Measurements from ENCODE around the gene ZNF784.

Gene ZNF784

DNA sequence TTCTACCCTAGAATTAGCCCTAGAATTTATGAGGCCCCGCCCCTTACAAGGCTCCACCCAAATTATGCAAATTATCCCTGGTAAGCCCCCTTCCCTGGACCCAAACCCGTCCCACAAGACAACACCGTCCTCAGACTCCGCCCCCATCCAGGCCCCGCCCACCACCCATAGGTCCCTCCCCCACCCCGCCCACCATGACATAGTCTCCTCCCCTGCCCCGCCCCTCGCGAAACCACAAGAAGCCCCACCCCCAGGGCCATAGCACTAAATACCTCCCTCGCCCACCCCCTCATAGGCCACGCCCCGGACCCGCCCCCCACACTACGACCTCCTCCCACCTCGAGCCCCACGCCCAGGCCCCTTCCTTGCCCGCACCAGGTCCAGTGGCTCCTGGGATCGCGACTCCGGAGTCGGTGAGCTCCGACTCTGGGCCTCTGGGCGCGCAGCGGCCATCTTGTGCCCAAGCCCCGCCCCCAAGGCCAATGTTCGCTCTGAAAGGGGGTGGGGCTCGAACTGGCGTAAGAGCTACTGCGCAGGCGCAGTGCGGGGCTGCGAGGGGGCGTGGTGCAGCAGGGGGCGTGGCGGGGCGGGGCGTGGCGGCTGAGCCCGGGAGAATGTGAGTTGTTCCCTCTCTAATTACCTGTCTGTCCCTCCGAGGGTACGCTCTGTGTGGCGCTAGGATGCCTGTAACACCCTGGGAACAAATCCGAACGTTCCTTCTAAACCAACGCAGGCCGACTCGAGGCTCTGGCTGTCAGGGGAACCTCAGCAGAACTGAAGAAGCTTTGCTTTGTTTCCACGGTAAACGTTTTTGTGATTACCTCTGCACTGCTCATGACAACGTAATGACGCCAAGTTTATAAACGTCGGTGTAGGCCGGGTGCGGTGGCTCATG, at the start of gene ZNF784:
ZNF784 (minus strand) TSS at position 458 of the 895 bp plus-strand sequence; CDS start at position 453, 5 bp downstream.
- peak; percentile 91 for DNase-seq

- no peak for DNase-seq
Measured at GRCh38 chr19:55673889-55674288, 49.5 kb upstream of the ZNF784 start.

GRCh38 chr19:55673465-55673864, 49.1 kb upstream of the ZNF784 start:
- no peak for DNase-seq

DNA sequence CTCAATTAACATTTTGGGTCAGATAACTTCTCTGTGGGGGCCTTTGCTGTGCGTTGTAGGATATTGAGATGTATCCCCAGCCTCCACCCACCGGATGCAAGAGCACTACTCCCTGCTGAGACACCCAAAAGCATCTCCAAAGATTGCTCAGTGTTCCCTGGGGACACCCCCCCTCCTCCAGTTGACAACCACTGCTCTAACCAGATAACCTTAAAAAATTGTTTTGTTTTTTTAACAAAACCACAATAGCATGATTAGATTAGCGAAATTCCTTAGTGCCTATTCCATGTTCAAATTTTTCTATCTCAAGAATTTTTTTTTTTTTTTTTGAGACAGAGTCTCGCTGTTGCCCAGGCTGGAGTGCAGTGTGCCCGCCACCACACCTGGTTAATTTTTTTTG, 48.1 kb upstream of the ZNF784 start:
- peak; percentile 74 for DNase-seq

- no peak for DNase-seq
Measured at GRCh38 chr19:55671054-55671378, 46.6 kb upstream of the ZNF784 start.

GRCh38 chr19:55670280-55671053, 46.1 kb upstream of the ZNF784 start:
- DNase-seq = no peak

DNA sequence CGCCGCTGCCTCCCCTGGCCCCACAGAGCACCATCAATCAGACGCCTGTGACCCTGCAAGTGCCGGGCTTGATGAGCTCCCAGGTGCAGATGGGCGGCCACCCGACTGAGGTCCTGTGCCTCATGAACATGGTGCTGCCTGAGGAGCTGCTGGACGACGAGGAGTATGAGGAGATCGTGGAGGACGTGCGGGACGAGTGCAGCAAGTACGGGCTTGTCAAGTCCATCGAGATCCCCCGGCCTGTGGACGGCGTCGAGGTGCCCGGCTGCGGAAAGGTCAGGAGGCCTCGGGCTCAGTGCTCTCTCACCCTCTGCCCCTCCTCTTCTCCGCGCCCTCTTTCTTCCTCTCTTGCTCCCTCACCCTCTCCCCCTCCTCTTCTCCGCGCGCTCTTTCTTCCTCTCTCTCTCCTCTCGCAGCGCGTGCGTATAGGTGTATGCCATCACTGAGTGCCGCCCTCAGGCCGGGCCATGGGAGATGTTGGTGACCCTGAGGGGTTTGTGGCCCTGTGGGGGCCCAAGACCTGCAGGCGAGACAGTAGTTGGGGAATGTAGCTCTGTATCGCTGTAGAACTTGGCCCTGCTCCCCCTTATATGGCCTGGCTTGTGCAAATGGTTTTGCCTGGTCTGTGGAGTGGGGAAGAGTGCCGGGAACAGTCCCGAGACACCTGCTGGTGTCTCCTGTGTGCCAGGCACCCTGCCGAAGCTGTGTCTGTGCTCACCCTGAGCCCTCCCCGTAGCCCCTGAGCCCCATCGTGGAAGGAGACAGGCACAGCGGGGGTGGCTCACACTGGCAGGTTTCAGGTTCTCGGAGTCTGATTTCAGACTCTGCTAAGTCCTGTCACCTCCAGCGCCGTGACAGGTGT, 45.3 kb upstream of the ZNF784 start:
- no peak for DNase-seq

DNA sequence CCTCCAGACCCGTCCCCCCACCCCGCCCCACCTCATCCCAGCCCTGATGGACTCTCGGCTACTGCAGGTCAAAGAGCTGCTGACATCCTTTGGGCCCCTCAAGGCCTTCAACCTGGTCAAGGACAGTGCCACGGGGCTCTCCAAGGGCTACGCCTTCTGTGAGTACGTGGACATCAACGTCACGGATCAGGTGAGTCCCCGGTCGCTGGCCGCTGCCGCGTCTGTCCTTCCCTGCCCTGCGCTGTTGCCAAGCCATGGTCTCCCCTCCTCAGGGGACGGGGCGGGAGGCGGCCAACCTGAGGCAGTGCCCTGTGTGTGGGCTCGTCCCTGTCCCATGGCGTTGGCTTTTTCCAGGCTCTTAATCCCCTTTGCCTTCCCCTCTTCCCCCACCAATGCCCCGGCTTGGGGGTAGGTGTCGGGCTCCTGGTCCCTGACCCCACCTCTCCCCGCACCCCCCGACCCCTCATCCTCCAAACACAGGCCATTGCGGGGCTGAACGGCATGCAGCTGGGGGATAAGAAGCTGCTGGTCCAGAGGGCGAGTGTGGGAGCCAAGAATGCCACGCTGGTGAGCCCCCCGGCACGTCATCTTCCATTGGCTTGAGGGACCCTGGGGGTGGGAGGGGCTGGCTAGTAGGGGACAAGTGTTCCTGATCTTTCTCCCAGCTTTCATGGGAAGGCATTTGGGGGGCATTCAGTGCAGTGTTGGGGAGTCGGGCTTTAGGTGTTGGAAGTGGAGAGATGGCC, 44.4 kb upstream of the ZNF784 start:
- no peak for DNase-seq

DNA sequence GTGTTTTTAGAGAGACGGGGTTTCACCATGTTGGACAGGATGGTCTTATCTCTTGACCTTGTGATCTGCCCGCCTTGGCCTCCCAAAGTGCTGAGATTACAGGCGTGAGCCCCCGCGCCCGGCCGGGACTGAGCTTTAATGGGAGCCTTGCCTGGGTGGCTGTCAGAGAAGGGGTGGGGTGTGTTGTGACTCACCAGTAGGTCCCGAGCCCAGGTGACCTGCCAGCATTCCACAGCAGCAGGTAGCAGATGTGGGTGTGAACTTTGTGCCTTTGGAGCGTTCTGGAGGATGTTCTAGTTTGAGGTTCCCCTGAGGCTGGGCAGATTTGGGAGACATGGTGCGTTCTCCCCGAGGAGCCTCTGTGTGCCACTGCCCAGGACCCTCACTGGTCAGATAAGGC, 43.6 kb upstream of the ZNF784 start:
- no peak for DNase-seq

DNA sequence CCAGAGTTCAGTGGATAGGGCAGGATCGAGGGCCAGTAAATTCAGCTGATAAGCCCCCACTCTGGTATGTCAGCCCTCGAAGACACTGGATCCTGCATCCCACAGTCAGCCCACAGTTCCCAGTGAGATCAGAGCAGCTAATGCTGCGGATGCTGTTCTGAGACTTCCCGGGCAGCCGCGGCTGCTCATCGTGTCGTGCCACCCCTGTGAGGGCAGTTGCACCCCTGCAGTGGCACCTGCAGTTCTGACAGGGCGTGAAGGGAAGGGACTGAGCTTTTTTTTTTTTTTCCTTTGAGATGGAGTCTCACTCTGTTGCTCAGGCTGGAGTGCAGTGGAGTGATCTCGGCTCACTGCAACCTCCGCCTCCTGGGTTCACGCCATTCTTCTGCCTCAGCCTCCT, 43.1 kb upstream of the ZNF784 start:
- no peak for DNase-seq

DNA sequence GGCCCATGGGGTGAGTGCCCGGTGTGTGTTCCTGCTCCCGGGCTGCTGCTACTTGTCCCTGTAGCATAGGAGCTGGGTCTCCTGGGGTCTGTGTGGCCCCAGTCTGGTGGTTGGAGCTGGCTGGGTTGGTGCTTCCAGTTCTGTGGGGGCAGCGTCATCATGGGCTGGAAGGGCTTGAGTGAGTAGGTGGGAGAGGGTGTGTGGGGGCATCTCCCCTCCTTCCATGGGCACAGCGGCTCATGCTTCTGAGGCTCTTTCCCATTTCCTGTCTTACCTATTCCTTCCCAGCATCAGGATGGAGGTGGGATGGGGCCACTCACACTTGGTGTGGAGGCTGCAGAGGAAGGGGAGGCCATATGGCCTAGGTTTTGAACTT, 42.6 kb upstream of the ZNF784 start:
- DNase-seq = no peak

DNA sequence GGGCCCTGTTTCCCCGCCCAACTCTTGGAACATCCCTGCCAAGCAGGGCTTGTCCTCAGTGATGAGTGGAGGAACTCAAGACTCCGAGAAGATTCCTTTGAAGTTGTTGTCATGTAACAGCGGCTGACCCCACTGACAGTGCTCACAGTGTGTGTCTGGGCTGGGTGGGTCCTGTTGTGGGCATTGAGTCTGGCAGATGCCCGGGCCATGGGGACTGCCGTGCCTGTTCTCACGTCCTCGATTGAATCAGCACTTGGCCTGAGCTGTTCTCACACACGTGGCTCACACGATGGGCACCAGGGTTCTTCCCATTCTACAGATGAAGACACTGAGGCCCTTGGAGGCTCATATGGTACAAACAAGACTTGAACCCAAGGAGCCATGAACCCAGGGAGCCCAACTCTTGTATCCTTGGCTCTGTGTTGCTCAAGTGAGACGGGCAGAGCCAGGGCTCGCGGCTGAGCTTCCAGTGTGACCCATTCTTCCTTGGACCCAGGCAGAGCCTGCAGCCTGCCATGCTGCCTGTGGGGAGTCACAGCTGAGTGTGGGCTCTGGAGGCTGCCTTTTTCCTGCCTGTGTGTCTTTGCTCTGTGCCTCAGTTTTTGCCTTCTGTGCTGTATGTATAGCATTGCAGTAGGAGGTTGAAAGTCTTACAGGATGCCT, 42.1 kb upstream of the ZNF784 start:
- no peak for DNase-seq

DNA sequence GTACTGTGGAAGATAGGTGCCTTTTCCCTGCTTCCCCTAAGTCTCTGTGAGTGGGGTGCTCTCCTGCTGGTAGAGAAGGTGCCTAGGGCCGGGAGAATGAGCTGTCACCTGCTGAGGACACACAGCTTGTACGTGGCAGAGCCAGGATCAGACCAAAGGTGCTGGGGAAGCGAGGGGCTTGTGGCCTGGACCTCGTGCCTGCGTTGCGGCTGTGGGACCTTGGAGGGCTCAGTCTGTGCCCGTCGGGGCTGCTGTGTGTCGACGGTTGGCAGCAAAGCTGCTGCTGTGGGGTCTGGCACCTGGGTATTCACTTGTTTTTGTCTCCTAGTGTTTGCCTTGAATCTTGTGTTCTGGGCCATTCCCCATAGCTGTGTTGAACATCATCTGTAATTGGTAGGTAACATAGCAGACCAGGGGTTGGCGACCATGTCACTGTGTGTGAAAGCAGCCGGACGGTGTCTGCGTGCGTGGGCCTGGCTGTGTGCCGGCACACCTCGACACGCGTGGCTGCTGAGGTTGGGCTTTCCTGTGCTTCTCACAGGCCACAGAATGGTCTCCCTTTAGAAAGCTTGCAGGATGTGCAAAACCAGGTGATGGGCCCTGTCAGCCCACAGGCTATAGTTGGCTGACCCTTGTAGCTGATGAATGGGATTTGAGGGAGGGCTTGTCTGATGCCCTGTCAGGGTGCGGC, 39.6 kb upstream of the ZNF784 start:
- DNase-seq = no peak

DNA sequence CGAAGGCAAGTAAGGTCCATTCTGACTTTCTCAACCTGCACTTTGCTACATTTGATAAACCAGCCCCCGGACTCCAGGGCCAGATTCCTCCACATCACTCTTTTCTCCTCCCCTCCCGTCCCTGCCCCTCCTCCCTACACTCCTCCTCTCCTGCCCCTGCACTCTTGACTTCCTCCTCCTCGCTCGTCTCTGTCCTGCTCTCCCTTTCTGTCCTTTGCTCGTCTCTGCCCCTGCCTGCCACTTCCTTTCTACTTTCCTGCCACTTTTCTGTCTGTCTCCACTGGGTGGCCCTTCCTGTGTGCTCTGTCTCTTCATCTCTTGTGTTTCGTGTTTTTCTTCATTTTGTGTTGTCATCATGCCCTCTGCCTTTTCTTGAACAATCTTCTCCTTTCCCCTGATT, 37.5 kb upstream of the ZNF784 start:
- DNase-seq = no peak

- no peak for DNase-seq
Measured at GRCh38 chr19:55660991-55661390, 36.6 kb upstream of the ZNF784 start.

DNA sequence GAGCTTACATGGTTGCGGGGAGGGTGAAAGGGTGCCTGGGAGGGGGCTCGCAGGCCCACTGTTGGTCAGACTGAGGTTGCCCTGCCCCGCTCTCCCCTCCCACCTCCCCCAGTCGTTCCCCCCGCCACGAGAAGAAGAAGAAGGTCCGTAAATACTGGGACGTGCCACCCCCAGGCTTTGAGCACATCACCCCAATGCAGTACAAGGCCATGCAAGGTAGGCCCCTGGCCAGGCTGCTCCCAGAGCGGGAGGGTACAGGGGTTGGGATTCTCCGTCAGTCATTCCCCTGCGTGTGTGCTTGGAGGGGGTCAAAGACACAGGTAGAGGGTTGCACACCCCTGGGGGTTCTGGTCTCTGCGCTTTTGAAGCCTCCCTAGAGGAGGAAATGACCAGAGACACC, 36.0 kb upstream of the ZNF784 start:
- DNase-seq = no peak

DNA sequence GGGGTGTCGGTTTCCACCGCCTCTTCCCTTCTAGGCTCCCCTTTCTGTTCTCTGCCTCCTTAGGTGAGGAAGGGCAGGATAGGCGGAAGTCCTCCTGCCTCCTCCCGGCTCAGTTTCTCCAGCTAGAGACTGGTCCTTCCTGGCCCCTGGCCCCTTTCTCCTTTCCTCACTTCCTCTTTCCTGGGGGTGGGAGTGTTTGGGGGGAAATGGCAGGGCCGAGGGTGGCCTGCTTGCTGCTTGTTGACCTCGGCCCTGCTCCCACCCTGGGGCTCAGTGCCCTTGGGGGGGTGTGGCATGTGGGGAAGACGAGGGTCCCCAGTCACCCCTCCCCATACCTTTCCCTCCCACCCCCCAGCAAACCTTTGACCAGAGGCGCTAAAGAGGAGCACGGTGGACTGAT, 35.5 kb upstream of the ZNF784 start:
- no peak for DNase-seq

- DNase-seq = no peak
Measured at GRCh38 chr19:55658846-55659459, 34.6 kb upstream of the ZNF784 start.

DNA sequence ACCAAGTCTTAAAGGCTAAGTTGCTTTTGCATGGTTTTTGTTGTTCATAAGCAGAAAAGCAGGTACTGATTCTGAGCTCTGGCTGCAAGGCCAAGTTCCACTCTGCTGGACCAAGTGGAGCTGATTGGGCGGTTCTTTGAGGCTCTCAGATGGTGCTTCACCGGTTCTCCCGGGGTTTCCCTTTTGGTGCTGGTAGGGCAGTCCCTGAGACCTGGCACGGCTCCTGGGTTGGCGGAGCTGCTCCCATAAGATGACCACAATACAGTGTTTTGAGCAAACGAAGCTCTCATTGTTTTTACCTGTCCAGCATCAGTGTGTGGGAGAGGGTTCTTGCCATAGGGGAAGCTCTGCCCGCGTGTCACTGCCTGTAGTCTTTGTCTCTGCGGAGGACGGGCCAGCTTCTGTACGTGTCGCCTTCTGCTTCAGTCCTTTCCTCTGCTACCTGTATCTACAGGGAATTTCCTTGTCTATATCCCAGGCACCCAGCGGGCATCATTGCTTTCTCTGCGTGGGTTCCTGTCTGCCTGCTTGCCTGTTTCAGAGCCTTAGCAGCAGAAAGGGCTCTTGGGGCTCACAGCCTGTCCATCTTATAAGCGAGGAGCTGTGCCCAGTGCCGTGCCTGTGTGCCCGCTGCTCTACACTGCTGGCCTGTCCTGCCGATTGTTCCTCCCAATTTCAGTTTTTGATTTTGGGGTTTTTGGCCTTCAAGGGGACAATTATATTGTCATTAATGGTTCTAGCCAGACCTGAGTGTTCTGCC, 32.8 kb upstream of the ZNF784 start:
- no peak for DNase-seq

DNA sequence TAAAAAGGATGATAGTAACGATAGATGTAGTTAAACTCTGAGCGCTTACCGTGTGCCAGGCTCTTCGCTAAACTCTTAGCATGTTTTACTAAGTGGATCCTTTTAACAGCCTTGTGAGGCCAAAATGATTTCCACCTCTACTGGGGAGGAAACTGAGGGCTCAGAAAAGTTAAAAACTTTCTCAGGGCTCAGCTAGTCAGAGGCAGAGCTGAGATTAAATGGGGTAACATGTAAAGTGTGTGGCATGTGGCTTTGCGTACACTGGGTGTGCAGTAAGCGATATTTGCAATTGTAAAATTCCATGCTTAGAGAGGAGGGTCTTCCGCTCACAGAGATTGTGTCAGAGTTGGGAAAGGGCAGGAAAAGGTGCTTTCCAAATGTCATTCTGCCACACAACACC, 32.2 kb upstream of the ZNF784 start:
- DNase-seq = no peak
